DMS53 treated with DMSO at 0.1 percent for 48 hours (cell line): ENCODE data around the gene PLA2G4C.
"Not testable (repeated sequence)": the region's sequence is repeated elsewhere in the genome, so short reads cannot be mapped to it uniquely, and the experiment has no call there.

Experiments
- DNase-seq: peaks from one replicate; lab custom pipeline; 2025; ENCODE audit not compliant: unreplicated experiment; lab: John Stamatoyannopoulos, UW

The PLA2G4C gene

DNA sequence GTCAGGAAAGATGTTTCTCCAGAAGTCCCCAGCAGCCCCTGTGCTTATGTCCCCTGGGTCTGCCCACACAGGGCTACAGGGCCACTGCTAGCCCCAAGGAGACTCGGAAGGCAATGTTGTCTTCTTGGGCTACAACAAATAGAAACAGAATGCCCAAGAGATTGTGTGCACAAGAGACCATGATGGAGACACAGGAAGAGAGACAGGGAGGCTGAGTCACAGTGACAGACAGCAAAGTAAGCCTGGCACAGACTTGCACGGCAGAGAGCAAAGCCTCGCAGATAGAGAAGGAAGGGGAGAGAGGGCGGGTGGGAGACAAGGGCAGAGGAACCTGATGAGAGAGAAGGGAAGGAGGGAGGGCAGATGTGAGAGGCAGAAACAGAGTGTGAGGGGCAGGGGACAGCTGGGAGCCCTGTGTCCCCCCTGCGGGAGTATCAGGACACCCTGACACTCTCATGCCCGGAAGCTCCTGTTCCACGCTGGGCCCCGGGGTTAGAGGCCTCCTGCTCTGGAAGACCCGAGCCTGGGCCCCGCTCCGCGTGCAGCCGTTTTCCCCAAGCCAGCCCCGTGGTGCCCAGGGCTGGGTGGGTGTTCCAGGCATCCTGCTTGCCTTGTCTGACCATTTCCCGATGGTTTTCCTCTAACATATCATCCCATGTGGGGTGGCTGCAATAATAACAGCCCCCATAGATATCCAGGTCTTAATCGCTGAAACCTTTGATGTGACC, 2.7 kb upstream of the PLA2G4C start:
- DNase-seq = no peak

DNA sequence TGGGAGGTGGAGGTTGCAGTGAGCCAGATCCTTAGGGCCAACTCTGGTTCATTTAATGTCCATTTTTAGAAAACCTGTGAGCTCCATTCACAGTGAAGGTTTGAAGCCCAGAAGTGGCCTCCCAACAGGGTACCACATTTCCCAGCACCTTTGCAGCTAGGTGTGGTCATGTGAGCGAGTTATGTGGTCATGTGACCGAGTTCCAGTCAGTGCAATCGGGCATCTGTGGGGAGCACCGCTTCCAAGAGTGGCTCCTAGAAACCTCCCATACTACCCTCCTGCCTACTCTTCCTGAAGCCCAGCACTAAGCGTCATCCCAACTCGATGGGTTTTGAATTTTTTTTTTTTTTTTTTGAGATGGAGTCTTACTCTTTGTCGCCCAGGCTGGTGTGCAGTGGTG, 663 bp upstream of the PLA2G4C start:
- DNase-seq = no peak

DNA sequence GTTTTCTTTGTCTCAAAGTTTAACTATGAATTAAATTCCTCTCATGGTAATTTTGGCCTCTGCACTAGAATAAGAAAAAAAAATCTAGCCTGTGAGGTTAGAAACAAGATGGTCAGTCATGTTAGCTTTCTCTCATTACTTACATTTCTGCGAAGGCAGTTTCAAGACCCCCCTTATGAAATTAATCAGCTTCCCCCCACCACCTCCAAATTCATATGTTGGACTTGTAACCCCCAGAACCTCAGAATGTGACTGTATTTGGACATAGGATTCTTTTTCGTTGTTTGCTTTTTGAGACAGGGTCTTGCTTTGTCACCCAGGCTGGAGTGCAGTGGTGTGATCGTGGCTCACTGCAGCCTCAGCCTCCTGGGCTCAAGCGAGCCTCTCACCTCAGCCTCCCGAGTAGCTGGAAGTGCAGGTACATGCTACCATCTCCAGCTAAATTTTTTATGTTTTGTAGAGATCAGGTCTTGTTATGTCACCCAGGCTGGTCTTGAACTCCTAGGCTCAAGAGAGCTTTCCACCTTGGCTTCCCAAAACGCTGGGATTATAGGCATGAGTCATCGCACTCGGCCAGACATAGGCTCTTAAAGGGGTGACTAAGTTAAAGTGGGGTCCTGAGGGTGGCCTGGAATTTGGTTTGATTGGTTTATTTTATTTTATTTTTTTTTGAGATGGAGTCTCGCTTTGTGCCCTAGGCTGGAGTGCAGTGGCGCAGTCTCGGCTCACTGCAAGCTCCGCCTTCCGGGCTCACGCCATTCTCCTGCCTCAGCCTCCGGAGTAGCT, 1.4 kb downstream of the PLA2G4C start:
- no peak for DNase-seq

DNA sequence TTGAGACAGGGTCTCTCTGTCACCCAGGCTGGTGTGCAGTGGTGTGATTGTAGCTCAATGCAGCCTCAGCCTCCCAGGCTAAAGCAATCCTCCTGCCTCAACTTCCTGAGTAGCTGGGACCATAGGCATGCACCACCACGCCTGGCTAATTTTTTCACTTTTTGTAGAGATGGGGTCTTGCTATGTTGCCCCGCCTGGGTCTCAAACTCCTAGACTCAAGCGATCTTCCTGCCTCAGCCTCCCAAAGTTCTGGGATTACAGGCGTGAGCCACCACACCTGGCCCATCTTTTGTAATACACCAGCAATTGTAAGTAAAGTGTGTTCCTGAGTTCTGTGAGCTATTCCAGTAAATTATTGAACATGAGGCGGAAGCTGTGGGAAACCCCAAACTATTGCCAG, 6.7 kb downstream of the PLA2G4C start:
- no peak for DNase-seq

DNA sequence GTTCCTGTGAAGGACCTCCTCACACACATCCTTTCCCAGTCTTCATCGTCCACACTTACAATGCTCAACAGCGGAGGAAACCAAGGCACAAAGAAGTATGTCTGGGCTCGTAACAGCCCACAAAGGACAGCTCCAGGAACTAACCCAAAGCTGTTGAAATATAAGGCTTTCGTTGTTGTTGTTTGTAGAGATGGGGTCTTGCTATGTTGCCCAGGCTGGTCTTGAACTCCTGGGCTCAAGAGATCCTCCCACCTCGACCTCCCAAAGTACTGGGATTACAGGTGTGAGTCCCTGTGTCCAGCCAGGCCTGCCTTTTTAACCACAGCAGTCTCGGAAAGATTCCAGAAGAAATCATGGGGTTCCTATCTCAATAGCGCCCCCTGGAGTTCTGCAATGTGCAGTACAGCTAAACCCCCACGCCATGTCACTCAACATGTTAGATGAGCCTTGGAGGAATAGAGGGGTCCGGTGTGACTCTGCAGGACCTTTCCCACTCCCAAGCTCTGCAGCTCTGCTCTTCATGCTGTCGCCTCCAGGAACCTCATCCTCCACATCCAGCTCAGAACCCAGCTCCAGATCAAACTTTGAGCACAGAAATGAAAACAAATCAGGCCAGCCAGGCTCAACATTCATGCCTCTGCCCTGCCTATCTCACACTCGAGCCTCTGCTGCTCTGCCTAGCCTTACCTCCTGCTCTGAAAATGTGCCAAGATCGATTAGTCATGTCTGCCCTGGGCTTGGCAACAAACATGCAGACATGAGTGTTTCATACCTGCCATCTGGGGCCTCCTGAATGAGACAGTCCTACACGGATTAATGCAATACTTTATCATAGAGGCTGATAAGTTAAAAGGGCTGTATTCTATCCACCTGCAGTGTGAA, 7.5 kb downstream of the PLA2G4C start:
- DNase-seq = no peak

DNA sequence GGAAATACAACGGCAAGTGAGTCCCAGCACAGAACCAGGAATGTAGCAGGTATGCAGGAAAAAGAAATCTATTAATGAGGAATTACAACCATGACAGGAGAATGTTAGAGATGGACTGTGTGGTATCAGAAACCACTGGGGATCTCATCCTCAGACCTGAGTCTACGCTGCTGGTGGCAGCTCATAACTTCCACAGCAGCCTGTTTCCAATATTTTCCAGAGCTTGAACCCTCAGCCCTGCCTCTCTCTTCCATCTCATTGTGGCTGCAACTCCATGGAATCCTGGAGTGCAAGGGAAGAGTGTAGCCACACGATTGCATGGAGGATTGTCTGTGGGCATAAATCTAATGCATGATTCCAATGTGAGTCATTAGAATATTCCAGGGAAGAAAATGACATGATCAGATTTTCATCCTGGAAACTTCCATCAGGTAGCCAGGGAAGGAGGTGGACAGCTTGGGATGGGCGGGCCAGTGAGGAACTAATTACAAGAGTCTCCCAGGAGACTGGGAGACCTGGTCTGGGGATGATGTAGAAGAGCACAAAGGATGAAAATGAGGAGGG, 14.9 kb downstream of the PLA2G4C start:
- no peak for DNase-seq

DNA sequence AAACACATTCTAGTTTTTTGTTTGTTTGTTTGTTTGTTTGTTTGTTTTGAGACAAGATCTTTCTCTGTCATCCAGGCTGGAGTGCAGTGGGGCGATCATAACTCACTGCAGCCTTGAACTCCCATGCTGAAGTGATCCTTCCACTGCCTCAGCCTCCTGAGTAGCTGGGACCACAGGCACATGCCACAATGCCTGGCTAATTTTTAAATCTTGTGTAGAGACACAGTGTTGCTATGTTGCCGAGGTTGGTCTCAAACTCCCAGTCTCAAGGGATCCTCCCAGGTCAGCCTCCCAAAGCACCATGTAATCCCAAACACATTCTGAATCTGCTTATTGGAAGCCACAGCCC, 15.8 kb downstream of the PLA2G4C start:
- DNase-seq = no peak

DNA sequence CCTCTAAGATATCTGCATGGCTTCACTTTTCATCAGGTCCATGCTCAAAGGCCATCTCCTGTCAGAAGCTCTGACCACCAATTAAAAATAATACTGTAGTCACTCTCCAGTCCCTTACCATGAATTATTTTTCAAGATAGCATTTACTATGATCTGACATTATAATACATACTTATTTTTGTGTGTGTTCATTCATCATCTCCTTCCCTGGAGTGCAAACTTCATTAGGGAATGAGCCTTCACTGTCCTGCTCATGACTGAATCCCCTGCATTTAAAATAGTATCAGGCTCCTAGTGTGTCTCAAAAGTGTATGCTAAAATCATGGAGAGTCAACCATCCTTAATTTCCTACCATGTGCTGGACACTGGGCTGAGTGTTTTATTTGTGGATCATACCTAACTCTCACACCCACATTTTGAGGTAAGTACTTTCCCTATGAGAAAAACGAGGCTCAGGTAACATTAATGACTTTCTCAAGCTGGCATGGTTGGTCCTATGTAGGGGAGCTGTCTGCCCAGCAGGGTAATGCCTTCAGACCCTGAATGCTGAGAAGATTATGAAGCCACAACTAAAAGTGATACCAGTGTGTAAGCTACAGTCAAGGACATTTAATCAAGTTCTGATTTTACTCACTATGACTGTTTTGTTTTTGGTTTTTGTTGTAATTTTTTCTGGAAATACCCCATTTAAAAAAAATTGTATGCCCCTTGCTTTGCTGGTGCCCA, 16.3 kb downstream of the PLA2G4C start:
- no peak for DNase-seq

DNA sequence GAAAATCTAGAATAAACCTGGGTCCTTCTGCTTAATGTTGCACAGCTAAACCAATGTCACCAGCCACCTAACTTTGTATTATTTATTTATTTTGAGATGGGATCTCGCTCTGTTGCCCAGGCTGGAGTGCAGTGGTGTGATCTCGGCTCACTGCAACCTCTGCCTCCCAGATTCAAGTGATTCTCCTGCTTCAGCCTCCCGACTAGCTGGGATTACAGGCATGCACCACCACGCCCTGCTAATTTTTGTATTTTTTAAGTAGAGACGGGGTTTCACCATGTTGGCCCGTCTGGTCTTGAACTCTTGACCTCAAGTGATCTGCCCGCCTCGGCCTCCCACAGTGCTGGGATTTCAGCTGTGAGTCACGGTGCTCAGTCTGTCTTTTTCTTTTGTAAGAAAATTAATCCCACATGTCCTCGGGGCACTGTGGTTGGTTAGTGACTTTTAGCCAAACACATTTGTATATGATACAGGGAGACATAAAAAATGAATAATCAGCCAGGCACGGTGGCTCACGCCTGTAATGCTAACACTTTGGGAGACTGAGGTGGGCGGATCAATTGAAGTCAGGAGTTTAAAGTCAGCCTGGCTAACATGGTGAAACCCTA, 19.4 kb downstream of the PLA2G4C start:
- DNase-seq = not testable (repeated sequence)

DNA sequence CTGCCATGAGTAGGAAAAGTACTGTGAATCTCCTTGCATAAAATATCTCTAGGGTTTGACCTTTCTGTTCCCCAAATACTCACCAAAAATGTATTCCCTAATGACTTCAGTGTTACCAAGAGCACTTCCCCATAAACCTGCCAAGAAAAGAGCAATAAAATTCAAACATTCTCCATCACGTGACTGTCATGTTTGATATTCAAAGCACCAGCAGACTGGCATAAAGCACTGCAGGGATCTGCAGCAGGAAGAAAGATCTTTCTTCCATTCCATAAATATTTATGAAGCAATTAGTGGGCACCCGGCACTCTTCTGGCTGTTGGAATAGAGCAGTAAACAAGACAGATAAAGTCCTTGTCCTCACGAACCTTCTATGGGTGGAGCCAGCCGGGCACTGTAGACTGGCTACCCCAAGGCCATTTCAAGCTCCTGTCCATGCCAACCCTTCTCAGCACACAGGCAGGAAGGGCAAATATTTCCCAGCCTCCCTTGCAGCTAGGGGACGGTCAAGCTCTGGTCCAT, 20.3 kb downstream of the PLA2G4C start:
- no peak for DNase-seq

DNA sequence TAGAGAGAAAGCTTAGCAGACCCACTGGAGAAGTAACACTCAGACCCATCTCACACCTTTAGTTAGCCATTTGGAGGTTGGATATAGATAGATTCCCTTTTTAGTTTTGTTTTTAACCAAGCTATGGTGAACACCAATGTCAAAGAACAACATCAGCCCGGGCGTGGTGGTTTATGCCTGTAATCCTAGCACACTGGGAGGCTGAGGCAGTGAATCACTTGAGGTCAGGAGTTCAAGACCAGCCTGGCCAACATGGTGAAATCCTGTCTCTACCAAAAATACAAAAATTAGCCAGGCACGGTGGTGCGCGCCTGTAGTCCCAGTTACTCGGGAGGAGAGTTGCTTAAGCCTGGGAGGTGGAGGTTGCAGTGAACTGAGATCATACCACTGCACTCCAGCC, 21.6 kb downstream of the PLA2G4C start:
- not testable (repeated sequence) for DNase-seq

DNA sequence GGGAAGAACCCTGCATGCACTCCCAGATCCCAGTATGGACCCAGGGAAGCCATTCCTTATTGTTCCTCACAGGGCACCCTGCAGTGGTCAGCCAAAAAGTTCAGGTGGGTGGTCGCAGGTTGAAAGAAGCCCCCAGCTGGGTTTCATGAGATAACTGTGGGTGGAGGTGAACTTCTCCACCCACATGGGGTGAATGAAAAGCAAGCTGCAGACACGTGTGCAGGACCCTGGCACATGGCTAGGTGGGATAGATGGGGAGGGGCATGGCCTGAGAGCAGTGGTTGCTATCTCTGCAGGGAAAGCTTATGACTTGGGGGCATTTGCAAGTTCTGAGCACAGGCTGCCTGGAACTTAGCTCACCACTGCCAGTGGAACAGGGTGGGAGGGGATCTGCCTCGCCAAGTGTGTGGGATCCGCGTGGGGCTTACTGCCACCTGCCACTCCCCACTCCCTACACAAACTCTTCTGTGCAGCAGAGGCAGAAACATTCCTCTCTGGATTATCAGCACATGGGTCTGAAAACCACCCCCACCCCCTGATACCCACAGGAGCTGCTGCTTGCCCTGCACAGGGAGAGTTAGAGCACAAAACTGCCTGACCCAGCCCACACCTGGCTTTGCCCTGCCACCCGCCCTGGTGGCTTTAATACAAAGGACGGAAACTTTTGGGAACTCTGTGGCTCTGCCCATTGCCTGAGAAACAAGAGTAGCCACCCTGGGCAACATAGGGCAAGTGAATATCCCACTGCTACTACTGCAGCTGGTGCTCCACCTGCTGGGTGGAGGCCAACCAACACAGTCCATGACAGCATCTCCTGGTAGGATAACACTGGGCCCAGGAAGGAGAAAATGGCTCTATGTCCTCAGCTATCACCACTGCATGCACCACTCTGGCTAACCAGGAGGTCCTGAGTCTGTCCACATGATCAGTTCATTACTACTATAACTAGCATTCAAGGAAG, 24.4 kb downstream of the PLA2G4C start:
- DNase-seq = no peak

DNA sequence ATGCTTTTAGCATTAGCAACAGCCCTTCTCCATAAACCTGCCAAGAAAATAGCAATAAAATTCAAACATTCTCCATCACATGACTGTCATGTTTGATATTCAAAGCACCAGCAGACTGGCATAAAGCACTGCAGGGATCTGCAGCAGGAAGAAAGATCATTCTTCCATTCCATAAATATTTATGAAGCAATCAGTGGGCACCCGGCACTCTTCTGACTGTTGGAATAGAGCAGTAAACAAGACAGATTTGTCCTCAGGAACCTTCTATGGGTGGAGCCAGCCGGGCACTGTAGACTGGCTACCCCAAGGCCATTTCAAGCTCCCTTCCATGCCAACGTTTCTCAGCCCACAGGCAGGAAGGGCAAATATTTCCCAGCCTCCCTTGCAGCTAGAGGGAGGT, 25.5 kb downstream of the PLA2G4C start:
- DNase-seq = no peak

DNA sequence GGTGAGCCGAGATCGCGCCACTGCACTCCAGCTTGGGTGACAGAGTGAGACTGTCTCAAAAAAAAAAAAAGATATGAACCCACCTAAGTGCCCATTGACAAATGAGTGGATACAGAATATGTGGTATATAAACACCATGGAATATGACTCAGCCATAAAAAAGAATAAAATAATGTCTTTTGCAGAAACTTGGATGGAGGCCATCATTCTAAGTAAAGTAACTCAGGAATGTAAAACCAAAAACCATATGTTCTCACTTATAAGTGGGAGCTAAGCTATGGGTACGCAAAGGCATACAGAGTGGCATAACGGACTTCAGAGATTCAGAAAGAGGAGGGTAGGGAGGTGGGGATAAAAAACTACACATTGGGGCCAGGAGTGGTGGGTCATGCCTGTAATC, 29.5 kb downstream of the PLA2G4C start:
- no peak for DNase-seq

DNA sequence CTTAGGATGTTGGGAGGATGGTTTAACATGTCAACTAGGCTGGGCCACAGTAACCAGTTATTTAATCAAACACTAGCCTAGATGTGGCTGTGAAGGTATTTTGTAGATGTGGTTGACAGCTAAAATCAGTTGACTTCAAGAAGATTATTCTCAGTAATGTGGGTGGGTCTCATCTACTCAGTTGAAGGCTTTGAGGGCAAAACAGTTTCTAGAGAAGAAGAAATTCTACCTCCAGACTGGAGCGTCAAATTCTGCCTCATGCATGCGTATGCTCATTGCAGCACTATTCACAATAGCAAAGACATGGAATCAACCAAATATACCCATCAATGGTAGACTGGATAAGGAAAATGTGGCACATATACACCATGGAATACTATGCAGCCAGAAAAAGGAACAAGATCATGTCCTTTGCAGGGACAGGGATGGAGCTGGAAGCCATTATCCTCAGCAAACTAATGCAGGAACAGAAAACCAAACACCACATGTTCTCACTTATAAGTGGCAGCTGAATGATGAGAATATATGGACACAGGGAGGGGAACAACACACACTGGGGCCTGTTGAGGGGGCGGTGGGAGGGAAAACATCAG, 40.3 kb downstream of the PLA2G4C start:
- DNase-seq = not testable (repeated sequence)

DNA sequence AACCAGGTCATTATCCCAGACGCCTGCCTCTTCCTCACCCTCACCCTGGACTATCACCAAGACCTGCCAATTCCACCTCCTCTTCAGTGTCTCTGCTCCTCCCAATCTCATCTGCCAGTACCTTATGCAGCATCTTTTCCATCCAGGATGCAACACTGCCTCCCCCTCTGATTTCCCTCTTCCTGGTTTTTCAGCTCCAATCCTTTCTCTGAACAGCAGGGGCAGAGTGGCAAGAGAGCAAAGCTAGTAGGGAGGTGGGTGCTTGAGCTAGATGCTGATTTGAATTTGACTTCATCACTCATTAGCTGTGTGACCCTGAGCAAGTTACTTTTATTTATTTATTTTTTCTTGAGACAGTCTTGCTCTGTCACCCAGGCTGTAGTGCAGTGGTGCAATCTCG, 41.2 kb downstream of the PLA2G4C start:
- no peak for DNase-seq

DNA sequence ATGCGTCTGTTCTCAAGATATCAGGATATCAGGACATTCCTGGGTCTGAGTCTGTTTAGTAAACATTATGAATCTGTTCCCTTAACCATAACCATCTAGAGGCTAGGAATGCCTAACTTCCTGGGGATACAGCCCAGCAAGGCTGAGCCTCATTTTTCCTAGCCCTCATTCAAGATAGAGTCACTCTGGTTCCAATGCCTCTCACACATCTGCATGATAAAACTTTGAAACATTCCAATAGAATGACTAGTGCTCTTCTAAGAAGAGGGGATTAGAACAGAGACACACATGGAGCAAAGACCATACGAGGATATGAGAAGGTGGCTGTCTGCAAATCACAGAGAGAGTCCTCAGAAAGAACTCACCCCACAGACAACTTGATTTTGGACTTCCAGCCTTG, 46.1 kb downstream of the PLA2G4C start:
- no peak for DNase-seq
